GM12801 (cell line): ENCODE measurements around the gene N4BP2L1.

Experiments
- CTCF ChIP-seq: IDR thresholded peaks from one replicate; pipeline ENCODE4 v1.5.1; 2011; ENCODE audit warnings: control low read depth; ENCODE audit not compliant: insufficient read length; ENCODE audit errors: extremely low read depth

Gene N4BP2L1

GRCh38 chr13:32409561-32410421 lies 18.1 kb downstream of the N4BP2L1 start:
- no peak for TF ChIP-seq CTCF

- no peak for TF ChIP-seq CTCF
These were observed 19.0 kb downstream of the N4BP2L1 start for GRCh38 chr13:32409001-32409313.

GRCh38 chr13:32408296-32409000 lies 19.5 kb downstream of the N4BP2L1 start:
- no peak for TF ChIP-seq CTCF

- no peak for TF ChIP-seq CTCF
These were observed 20.1 kb downstream of the N4BP2L1 start for GRCh38 chr13:32407854-32408253.

DNA sequence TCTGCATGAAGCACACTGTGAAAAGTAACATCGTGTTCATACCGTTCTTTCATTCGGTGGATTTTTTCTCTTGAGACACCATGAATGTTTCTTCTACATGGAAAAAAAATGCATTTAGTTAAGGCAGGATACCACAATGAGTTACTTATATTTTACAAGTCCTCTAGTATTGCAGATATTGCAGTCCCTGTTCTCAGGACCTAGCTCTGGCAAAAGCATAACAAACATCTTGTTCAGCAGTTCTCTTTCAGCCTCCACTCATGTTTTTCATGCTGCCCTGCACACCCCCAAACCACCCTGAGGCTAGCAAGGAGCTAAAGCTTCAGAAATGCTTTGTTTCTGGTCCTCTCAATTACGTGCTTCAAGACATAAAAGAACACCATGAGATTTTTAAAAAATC lies 24.8 kb downstream of the N4BP2L1 start:
- TF ChIP-seq CTCF, result no peak

DNA sequence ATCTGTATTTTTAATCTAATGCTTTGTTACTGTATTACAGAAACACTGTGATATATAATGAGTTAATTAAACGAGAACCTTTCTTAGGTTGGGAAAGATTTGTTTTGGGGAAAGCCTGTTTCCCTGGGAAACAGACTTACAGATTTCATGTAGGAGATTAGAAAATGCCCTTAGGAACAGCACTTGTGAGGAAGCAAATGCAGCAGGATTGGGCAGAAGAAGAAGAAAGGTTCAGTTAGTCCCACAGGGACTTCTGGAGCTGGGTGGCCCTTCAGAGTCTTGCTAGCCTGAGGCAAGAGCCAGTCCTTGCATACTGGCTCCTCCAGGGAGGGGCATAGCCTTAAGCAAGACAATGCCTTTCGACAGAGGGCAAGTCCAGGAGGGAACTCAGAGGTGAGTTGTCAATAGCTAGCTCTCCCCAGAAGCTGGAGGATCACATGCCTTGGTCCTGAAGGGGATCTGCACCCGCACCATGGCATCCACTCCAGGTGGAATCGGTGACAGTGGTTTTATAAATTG lies 36.8 kb downstream of the N4BP2L1 start:
- no peak for TF ChIP-seq CTCF

DNA sequence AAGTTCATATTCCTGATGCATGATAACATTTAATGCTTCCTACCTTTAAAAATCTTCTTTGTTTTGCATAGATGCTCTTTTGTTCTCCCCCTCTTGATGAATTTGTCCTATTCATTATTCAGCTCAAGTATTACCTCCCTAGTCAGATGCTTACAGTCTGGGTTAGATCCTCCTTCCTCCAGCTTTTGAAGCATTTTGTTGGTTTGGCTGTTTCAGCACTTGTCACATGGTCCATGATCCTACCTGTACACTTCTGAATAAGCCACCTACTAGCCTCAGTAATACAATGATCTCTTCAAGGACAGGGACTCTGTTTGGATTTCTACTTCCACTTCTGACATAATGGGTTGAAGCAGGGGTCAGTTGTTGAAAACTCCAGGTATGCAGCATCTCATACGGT lies 37.4 kb downstream of the N4BP2L1 start:
- no peak for TF ChIP-seq CTCF
